22Rv1 (cell line): ENCODE measurements around the gene CENPP.
"Not testable (repeated sequence)": the region's sequence is repeated elsewhere in the genome, so short reads cannot be mapped to it uniquely, and the experiment has no call there.

ENCODE experiments used
- H3K27ac ChIP-seq: fragments of 450-650 bp; 2 replicates; pipeline ENCODE4 v1.5.1; 2017
- ZFX ChIP-seq: fragments of 450-650 bp; IDR thresholded peaks from 2 replicates; pipeline ENCODE4 v1.6.1; 2017; ENCODE audit warnings: antibody characterized with exemption, borderline replicate concordance
- TF ChIP-seq, protein P1 (sequence below): fragments of 450-650 bp; IDR thresholded peaks from 2 replicates; pipeline ENCODE4 v1.5.1; 2017; ENCODE audit warnings: mild to moderate bottlenecking

CENPP gene

GRCh38 chr9:92619601-92620300 lies 294.0 kb downstream of the CENPP start:
- H3K27ac ChIP-seq: no peak overlapping the region

GRCh38 chr9:92620845-92621244 lies 295.1 kb downstream of the CENPP start:
- no peak overlapping the region for H3K27ac ChIP-seq
- no peak for TF ChIP-seq ZFX
- TF ChIP-seq, protein P1, sequence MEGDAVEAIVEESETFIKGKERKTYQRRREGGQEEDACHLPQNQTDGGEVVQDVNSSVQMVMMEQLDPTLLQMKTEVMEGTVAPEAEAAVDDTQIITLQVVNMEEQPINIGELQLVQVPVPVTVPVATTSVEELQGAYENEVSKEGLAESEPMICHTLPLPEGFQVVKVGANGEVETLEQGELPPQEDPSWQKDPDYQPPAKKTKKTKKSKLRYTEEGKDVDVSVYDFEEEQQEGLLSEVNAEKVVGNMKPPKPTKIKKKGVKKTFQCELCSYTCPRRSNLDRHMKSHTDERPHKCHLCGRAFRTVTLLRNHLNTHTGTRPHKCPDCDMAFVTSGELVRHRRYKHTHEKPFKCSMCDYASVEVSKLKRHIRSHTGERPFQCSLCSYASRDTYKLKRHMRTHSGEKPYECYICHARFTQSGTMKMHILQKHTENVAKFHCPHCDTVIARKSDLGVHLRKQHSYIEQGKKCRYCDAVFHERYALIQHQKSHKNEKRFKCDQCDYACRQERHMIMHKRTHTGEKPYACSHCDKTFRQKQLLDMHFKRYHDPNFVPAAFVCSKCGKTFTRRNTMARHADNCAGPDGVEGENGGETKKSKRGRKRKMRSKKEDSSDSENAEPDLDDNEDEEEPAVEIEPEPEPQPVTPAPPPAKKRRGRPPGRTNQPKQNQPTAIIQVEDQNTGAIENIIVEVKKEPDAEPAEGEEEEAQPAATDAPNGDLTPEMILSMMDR: no peak

More at GRCh38 chr9:92619601-92620300, 294.0 kb downstream of the CENPP start:
- TF ChIP-seq ZFX: no peak
- TF ChIP-seq, protein P1: no peak

- not testable (repeated sequence) for H3K27ac ChIP-seq
Measured at GRCh38 chr9:92623936-92624335, 298.2 kb downstream of the CENPP start.

DNA sequence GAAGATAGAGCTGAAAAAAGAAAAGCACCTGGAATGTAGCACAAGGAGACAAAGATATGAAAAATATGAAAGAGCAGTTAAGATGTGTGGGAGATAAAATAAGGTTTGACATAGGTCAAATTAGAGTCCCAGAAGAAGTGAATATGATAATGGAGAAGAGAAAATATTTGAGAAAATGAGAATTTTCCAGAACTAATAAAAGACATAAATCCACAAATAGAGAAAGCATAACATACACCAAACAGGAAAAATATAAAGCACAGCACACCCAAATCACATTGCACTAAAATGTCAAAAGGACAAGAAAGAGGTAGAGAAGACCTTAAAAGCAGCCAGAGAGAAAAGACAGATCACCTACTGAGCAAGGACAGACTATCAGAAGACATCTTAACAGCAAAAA lies 300.7 kb downstream of the CENPP start:
- TF ChIP-seq, protein P1: no peak
- TF ChIP-seq ZFX: no peak
- H3K27ac ChIP-seq: no peak overlapping the region

DNA sequence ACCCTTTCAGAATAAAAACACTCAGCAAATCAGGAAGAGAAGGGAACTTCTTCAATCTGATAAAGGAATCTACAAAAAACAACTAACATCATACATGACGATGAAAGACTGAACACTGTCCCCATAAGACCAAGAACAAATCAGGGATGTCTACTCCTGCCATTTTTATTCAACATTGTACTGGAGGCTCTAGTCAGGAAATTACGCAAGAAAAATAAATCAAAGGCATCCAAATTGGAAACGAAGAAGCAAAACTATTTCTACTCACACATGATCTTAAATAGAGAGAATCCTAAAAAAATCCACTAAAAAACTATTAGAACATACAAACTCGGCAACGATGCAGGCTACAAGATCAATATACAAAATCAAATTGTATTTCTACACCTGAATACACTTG lies 301.9 kb downstream of the CENPP start:
- H3K27ac ChIP-seq: no peak overlapping the region
- TF ChIP-seq, protein P1: no peak
- TF ChIP-seq ZFX: no peak

- TF ChIP-seq, protein P1: no peak
- no peak for TF ChIP-seq ZFX
- no peak overlapping the region for H3K27ac ChIP-seq
Measured at GRCh38 chr9:92631452-92632343, 305.9 kb downstream of the CENPP start.

- TF ChIP-seq ZFX: no peak
- TF ChIP-seq, protein P1: no peak
- no peak overlapping the region for H3K27ac ChIP-seq
Measured at GRCh38 chr9:92632641-92633040, 306.9 kb downstream of the CENPP start.
